ENCODE data around the gene CORO1C.

The CORO1C gene

DNA sequence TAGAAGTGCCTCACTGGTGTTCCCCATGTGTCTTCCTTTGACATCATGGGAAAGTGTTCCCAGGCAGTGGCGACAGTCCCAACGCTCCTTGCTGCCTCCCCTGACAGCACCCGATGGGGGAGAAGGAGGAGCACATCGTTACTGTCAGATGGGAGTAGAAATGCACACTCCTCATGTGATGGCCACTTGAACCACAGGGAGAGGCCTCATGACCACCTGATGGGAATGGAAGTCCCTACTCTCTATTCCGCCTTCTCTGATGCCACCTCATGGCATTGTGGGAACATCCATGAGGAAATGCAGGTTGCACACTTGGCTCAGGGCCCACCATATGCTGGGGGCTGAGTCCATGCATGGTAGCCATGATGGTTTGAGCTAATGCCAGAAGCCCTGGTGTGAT lies 14.3 kb upstream of the CORO1C start:
- Histone ChIP-seq H3K9ac (ENCODE audit: low read length) (no peak overlapping the region), H3K9me3 (ENCODE audit: insufficient read depth, low read length) (no peaks in the 10 kb centered on the region), H3K4me1 (ENCODE audit: low read length) (no peaks in the 10 kb centered on the region), H2AFZ (ENCODE audit: low read depth, low read length) (no peak overlapping the region), H3K27me3 (ENCODE audit: low read depth, low read length) (no peaks in the 10 kb centered on the region; the same call in 1 of the 2 replicates), H3K4me2 (ENCODE audit: low read length) (no peak overlapping the region), H3K36me3 (replicated peaks; ENCODE audit: low read depth, low read length) (no peaks in the 10 kb centered on the region), H3K79me2 (ENCODE audit: low read length) (no peaks in the 10 kb centered on the region), H3K4me3 (ENCODE audit: low read length) (no peak overlapping the region), H4K20me1 (ENCODE audit: insufficient read depth, low read length) (no peaks in the 10 kb centered on the region), H3K27ac (ENCODE audit: low read length) (no peak overlapping the region)
- TF ChIP-seq CTCF (IDR thresholded peaks at IDR 0.05; ENCODE audit: low read depth, low read length) (no peak), EZH2phosphoT487 (IDR thresholded peaks at IDR 0.05; ENCODE audit: low read depth) (no peak)

DNA sequence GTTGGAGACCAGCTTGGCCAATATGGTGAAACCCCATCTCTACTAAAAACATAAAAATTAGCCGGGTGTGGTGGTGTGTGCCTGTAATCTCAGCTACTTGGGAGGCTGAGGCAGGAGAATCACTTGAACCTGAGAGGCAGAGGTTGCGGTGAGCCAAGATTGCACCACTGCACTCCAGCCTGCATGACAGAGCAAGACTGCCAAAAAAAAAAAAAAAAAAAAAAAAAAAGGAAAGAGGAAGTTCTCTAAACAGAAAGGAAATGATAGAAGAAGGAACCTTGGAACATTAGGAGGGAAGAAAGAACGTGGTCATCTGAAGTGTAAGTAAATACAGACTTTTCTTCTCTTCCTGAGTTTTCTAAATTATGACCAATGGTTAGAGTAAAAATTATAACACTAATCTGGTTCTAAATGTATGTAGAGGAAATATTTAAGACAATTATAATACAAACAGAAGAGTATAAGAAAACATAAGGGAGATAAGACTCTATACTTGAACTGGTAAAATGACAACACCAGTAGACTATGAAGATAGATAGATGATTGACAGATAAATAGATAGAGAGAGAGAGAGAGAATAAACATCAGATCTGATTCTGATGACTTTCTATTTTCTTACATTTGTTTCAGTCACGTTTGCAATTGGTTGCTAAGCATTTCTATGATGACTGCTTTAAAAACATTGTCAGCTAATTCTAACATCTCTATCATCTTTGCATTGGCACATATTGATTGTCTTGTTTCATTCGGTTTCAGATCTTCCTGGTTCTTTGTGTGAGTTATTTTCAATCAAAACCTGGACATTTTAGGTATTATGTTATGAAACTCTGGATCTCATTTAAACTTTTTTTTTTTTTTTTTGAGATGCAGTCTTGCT lies 12.9 kb upstream of the CORO1C start:
- no peaks in the 10 kb centered on the region for H4K20me1 ChIP-seq (ENCODE audit: insufficient read depth, low read length)

DNA sequence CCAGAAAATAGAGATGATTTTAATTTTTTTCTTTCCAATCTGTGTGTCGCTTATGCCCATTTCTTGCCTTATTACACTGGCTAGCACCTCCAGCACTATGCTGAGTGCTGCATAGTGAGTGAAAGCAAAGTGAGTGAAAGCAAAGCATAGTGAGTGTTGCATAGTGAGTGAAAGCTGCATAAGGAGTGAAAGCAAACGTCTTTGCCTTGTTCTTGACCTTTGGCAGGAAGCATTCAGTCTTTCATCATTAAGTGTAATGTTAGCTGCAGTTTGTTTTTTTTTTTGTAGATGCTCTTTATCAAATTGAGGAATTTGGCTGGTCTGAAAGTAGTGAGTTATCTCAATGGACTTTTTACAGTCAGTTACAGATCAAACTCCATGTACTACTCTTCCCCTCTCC lies 6.9 kb upstream of the CORO1C start:
- Histone ChIP-seq H3K9ac (ENCODE audit: low read length) (no peak overlapping the region), H2AFZ (ENCODE audit: low read depth, low read length) (no peak overlapping the region), H3K27ac (ENCODE audit: low read length) (no peak overlapping the region), H3K27me3 (ENCODE audit: low read depth, low read length) (peaks cover 14% of the 10 kb centered on the region; the same call in 1 of the 2 replicates), H4K20me1 (ENCODE audit: insufficient read depth, low read length) (no peaks in the 10 kb centered on the region), H3K4me2 (ENCODE audit: low read length) (no peak overlapping the region), H3K9me3 (ENCODE audit: insufficient read depth, low read length) (no peaks in the 10 kb centered on the region), H3K79me2 (ENCODE audit: low read length) (no peaks in the 10 kb centered on the region), H3K4me1 (ENCODE audit: low read length) (peaks cover 22% of the 10 kb centered on the region), H3K4me3 (ENCODE audit: low read length) (no peak overlapping the region), H3K36me3 (replicated peaks; ENCODE audit: low read depth, low read length) (no peaks in the 10 kb centered on the region)
- TF ChIP-seq EZH2phosphoT487 (IDR thresholded peaks at IDR 0.05; ENCODE audit: low read depth): no peak
- TF ChIP-seq CTCF (IDR thresholded peaks at IDR 0.05; ENCODE audit: low read depth, low read length): no peak

More for the DNA sequence above, 12.9 kb upstream of the CORO1C start:
- Histone ChIP-seq H3K4me1 (ENCODE audit: low read length) (no peaks in the 10 kb centered on the region), H3K4me2 (ENCODE audit: low read length) (no peak overlapping the region), H3K27me3 (ENCODE audit: low read depth, low read length) (peaks cover 5% of the 10 kb centered on the region; the same call in 1 of the 2 replicates), H3K27ac (ENCODE audit: low read length) (no peak overlapping the region), H3K79me2 (ENCODE audit: low read length) (no peaks in the 10 kb centered on the region), H3K4me3 (ENCODE audit: low read length) (no peak overlapping the region), H3K36me3 (replicated peaks; ENCODE audit: low read depth, low read length) (no peaks in the 10 kb centered on the region), H3K9ac (ENCODE audit: low read length) (no peak overlapping the region), H3K9me3 (ENCODE audit: insufficient read depth, low read length) (no peaks in the 10 kb centered on the region), H2AFZ (ENCODE audit: low read depth, low read length) (no peak overlapping the region)
- TF ChIP-seq CTCF (IDR thresholded peaks at IDR 0.05; ENCODE audit: low read depth, low read length) (no peak), EZH2phosphoT487 (IDR thresholded peaks at IDR 0.05; ENCODE audit: low read depth) (no peak)

DNA sequence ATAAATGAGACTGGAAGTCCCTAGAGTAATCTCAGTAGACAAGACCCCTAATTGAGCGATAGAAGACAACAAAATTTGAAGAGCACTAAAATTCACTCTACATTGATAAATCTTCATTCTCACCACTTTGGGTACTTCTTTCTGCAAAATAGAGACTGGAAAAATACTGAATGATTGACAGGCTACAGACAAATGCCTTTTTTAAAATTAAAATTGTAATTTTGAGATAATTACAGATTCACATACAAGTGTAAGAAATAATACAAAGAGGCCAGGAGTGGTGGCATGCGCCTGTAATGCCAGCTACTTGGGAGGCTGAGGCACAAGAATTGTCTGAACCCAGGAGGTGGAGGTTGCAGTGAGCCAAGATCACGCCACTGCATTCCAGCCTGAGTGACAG lies 4.5 kb upstream of the CORO1C start:
- Histone ChIP-seq H2AFZ (ENCODE audit: low read depth, low read length) (no peak overlapping the region), H3K4me1 (ENCODE audit: low read length) (peaks cover 30% of the 10 kb centered on the region), H3K9me3 (ENCODE audit: insufficient read depth, low read length) (no peaks in the 10 kb centered on the region), H3K27me3 (ENCODE audit: low read depth, low read length) (peaks cover 14% of the 10 kb centered on the region; the same call in 1 of the 2 replicates), H3K4me3 (ENCODE audit: low read length) (no peak overlapping the region), H4K20me1 (ENCODE audit: insufficient read depth, low read length) (no peaks in the 10 kb centered on the region), H3K36me3 (replicated peaks; ENCODE audit: low read depth, low read length) (no peaks in the 10 kb centered on the region), H3K9ac (ENCODE audit: low read length) (no peak overlapping the region), H3K27ac (ENCODE audit: low read length) (no peak overlapping the region), H3K79me2 (ENCODE audit: low read length) (peaks cover 3% of the 10 kb centered on the region; the same call in 1 of the 2 replicates), H3K4me2 (ENCODE audit: low read length) (no peak overlapping the region)
- TF ChIP-seq CTCF (IDR thresholded peaks at IDR 0.05; ENCODE audit: low read depth, low read length) (no peak), EZH2phosphoT487 (IDR thresholded peaks at IDR 0.05; ENCODE audit: low read depth) (no peak)
